ENCODE results near the gene KIRREL3. TPM values are rescaled to one million over a fixed set of nuclear protein-coding genes. Genes with fewer than 3 reads are reported as not detected.

The KIRREL3 gene
- total RNA-seq, 1 donor from 2014 or later = 0.38 TPM

- Mint-ChIP-seq H3K27me3 (ENCODE audit: unreplicated experiment) (no peaks in the 10 kb centered on the region), H3K4me3 (ENCODE audit: unreplicated experiment) (no peak overlapping the region), H3K9me3 (ENCODE audit: unreplicated experiment) (no peaks in the 10 kb centered on the region), H3K27ac (ENCODE audit: unreplicated experiment) (no peak overlapping the region), H3K36me3 (ENCODE audit: low read depth, unreplicated experiment) (no peaks in the 10 kb centered on the region), H3K4me1 (ENCODE audit: unreplicated experiment) (no peaks in the 10 kb centered on the region)
- no peak for DNase-seq (ENCODE audit: low spot score)
- no peak for TF ChIP-seq CTCF (IDR thresholded peaks at IDR 0.05; ENCODE audit: unreplicated experiment)
Measured at GRCh38 chr11:126646701-126647557, 353.6 kb downstream of the KIRREL3 start.

- no peak for TF ChIP-seq CTCF (IDR thresholded peaks at IDR 0.05; ENCODE audit: unreplicated experiment)
- DNase-seq (ENCODE audit: low spot score) = no peak
- no peaks in the 10 kb centered on the region for H3K9me3 Mint-ChIP-seq (ENCODE audit: unreplicated experiment)
- no peak overlapping the region for H3K4me3 Mint-ChIP-seq (ENCODE audit: unreplicated experiment)
- no peaks in the 10 kb centered on the region for H3K4me1 Mint-ChIP-seq (ENCODE audit: unreplicated experiment)
- no peaks in the 10 kb centered on the region for H3K36me3 Mint-ChIP-seq (ENCODE audit: low read depth, unreplicated experiment)
- H3K27me3 Mint-ChIP-seq (ENCODE audit: unreplicated experiment) = no peaks in the 10 kb centered on the region
- H3K27ac Mint-ChIP-seq (ENCODE audit: unreplicated experiment) = no peak overlapping the region
Measured at GRCh38 chr11:126645186-126645585, 355.4 kb downstream of the KIRREL3 start.

GRCh38 chr11:126640186-126640585, 360.4 kb downstream of the KIRREL3 start:
- H3K9me3 Mint-ChIP-seq (ENCODE audit: unreplicated experiment) = no peaks in the 10 kb centered on the region
- H3K4me3 Mint-ChIP-seq (ENCODE audit: unreplicated experiment) = no peak overlapping the region
- H3K27ac Mint-ChIP-seq (ENCODE audit: unreplicated experiment) = no peak overlapping the region
- peaks cover 2% of the 10 kb centered on the region for H3K4me1 Mint-ChIP-seq (ENCODE audit: unreplicated experiment)
- H3K36me3 Mint-ChIP-seq (ENCODE audit: low read depth, unreplicated experiment) = no peaks in the 10 kb centered on the region
- no peak for TF ChIP-seq CTCF (IDR thresholded peaks at IDR 0.05; ENCODE audit: unreplicated experiment)
- H3K27me3 Mint-ChIP-seq (ENCODE audit: unreplicated experiment) = peaks cover 2% of the 10 kb centered on the region
- DNase-seq (ENCODE audit: low spot score) = no peak

- no peak for TF ChIP-seq CTCF (IDR thresholded peaks at IDR 0.05; ENCODE audit: unreplicated experiment)
- peaks cover 2% of the 10 kb centered on the region for H3K27me3 Mint-ChIP-seq (ENCODE audit: unreplicated experiment)
Measured at GRCh38 chr11:126639692-126640091, 360.9 kb downstream of the KIRREL3 start.

GRCh38 chr11:126638648-126639047, 361.9 kb downstream of the KIRREL3 start:
- Mint-ChIP-seq H3K9me3 (ENCODE audit: unreplicated experiment) (no peaks in the 10 kb centered on the region), H3K4me3 (ENCODE audit: unreplicated experiment) (no peak overlapping the region), H3K4me1 (ENCODE audit: unreplicated experiment) (peaks cover 5% of the 10 kb centered on the region), H3K36me3 (ENCODE audit: low read depth, unreplicated experiment) (no peaks in the 10 kb centered on the region), H3K27me3 (ENCODE audit: unreplicated experiment) (peaks cover 2% of the 10 kb centered on the region), H3K27ac (ENCODE audit: unreplicated experiment) (no peak overlapping the region)
- no peak for DNase-seq (ENCODE audit: low spot score)
- no peak for TF ChIP-seq CTCF (IDR thresholded peaks at IDR 0.05; ENCODE audit: unreplicated experiment)

More at GRCh38 chr11:126639692-126640091, 360.9 kb downstream of the KIRREL3 start:
- Mint-ChIP-seq H3K36me3 (ENCODE audit: low read depth, unreplicated experiment) (no peaks in the 10 kb centered on the region), H3K4me1 (ENCODE audit: unreplicated experiment) (peaks cover 2% of the 10 kb centered on the region), H3K27ac (ENCODE audit: unreplicated experiment) (no peak overlapping the region), H3K4me3 (ENCODE audit: unreplicated experiment) (no peak overlapping the region), H3K9me3 (ENCODE audit: unreplicated experiment) (no peaks in the 10 kb centered on the region)
- DNase-seq (ENCODE audit: low spot score) = no peak
